Astrocyte (in vitro differentiated cells and primary cell): ENCODE measurements around the gene MFSD6.

Experiments used
- EZH2 ChIP-seq: IDR thresholded peaks from 2 replicates; pipeline ENCODE4 v1.6.1; 2012; ENCODE audit warnings: mild to moderate bottlenecking, low read length, inconsistent platforms; ENCODE audit not compliant: insufficient read depth
- TF ChIP-seq, protein P1 (sequence below): IDR thresholded peaks from 2 replicates; pipeline ENCODE4 v1.5.1; 2011; ENCODE audit warnings: low read depth, mild to moderate bottlenecking, inconsistent platforms, low read length, moderate library complexity; ENCODE audit not compliant: insufficient read depth

DNA sequence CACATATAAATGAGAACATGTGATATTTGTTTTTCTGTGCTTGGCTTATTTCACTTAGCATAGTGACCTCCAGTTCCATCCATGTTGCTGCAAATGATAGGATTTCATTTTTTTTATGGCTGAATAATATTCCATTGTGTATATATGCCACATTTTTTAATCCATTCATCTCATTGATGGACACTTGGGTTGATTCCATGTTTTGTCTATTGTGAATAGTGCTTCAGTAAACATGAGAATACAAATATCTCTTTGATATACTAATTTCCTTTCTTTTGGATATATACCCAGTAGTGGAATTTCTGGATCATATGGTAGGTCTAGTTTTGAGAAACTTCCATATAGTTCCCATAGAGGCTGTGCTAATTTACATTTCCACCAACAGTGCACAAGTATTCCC is 130.0 kb downstream of the MFSD6 start:
- TF ChIP-seq, protein P1, sequence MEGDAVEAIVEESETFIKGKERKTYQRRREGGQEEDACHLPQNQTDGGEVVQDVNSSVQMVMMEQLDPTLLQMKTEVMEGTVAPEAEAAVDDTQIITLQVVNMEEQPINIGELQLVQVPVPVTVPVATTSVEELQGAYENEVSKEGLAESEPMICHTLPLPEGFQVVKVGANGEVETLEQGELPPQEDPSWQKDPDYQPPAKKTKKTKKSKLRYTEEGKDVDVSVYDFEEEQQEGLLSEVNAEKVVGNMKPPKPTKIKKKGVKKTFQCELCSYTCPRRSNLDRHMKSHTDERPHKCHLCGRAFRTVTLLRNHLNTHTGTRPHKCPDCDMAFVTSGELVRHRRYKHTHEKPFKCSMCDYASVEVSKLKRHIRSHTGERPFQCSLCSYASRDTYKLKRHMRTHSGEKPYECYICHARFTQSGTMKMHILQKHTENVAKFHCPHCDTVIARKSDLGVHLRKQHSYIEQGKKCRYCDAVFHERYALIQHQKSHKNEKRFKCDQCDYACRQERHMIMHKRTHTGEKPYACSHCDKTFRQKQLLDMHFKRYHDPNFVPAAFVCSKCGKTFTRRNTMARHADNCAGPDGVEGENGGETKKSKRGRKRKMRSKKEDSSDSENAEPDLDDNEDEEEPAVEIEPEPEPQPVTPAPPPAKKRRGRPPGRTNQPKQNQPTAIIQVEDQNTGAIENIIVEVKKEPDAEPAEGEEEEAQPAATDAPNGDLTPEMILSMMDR, result no peak
- TF ChIP-seq EZH2, result no peak
